Adrenal gland (tissue), 12 donors: ENCODE data around the gene LRRC8C. TPM values are rescaled to one million over a fixed set of nuclear protein-coding genes. Genes with fewer than 3 reads are reported as not detected.

Experiments used
- DNase-seq, 7 donors: peaks; one replicate each; pipeline ENCODE4 v3.0.0-alpha.2; 2019 to 2020
- H3K27ac ChIP-seq, 5 donors: fragments of 200-600 bp; sonication (generic) in 4 of 5; 1 replicate in 3 of 5; 2 replicates in 2 of 5; pipeline versions ENCODE4 v1.5.1 to v1.8.0; 2016 to 2020; ENCODE audit warnings: mild to moderate bottlenecking in 1 of 5
- H3K27me3 ChIP-seq: fragments of 200-600 bp; 2 replicates; pipeline ENCODE4 v1.8.0; 2021
- H3K36me3 ChIP-seq, 2 donors: fragments of 200-600 bp; replicated peaks in 1 of 2; 1 replicate in 1 of 2; 2 replicates in 1 of 2; pipeline versions ENCODE4 v1.5.1 to v1.8.0; 2018 to 2022
- H3K4me1 ChIP-seq, 2 donors: fragments of 200-600 bp; replicated peaks in 1 of 2; 1 replicate in 1 of 2; 2 replicates in 1 of 2; pipeline versions ENCODE4 v1.5.1 to v1.8.0; 2018 to 2021
- H3K4me3 ChIP-seq, 4 donors: fragments of 200-600 bp; sonication (generic) in 3 of 4; one replicate each; pipeline ENCODE4 v1.5.1; 2016 to 2018
- H3K9me3 ChIP-seq, 3 donors: fragments of 200-600 bp; sonication (generic) in 1 of 3; replicated peaks in 1 of 3; 1 replicate in 2 of 3; 2 replicates in 1 of 3; pipeline versions ENCODE4 v1.5.1 to v1.8.0; 2016 to 2021
- CTCF ChIP-seq, 6 experiments: fragments of 450-650 bp in 4 of 6; fragments of 200-600 bp in 2 of 6; sonication (generic) in 1 of 6; IDR thresholded peaks; 1 replicate in 5 of 6; 2 replicates in 1 of 6; pipeline versions ENCODE4 v1.5.1 to v1.8.0; 2016 to 2021; ENCODE audit warnings: antibody characterized with exemption in 6 of 6, mild to moderate bottlenecking in 2 of 6, moderate library complexity in 1 of 6
- POLR2A ChIP-seq, 2 donors: fragments of 450-650 bp; IDR thresholded peaks; one replicate each; pipeline ENCODE4 v1.6.1; 2017; ENCODE audit warnings: antibody characterized with exemption in 2 of 2, mild to moderate bottlenecking in 2 of 2, moderate library complexity in 1 of 2
- WGBS, 4 donors: extraction: QIAGEN DNeasy Blood & Tissue Kit in 2 of 4; methylation state at CpG; one replicate each; pipeline versions ENCODE4 v1.1.5 to v1.1.7; 2013 to 2017; 5-methylcytosine and 5-hydroxymethylcytosine counted together
- intact Hi-C, 2 donors: fragments of 100-400 bp; cut with DNase I; formaldehyde crosslinking; loops; one replicate each; pipeline versions ENCODE4 v1.14.1 to v1.15.0; 2022 to 2023
- polyA plus RNA-seq, 3 donors: library from polyadenylated mRNA; stranded (reverse); fragments of 200-250 nt in 2 of 3; fragments of 350-450 nt in 1 of 3; fragmentation: Illumina TruSeq in 1 of 3; extraction: RNeasy Lipid Tissue Mini Kit (QIAGEN cat#74804) in 1 of 3; gene quantifications; one replicate each; pipeline ENCODE4 v1.2.3, GENCODE V29; 2013 to 2014
- total RNA-seq, 9 donors: library from RNA; depleted of rRNA in 4 of 9; stranded (reverse); fragments of >200 nt in 4 of 9; fragments of 120-200 nt in 1 of 9; fragmentation: NEBNext Ultra II Directional in 1 of 9; extraction: Animal tissue kit (Norgen Biotek cat#: 25700) in 1 of 9; gene quantifications; one replicate each; pipeline versions ENCODE4 v1.1.0 to v1.2.4, GENCODE V29; 2013 to 2023
- donor health status: healthy with polysubstance abuse.
- donor health status: Bipolar disorder and iron deficiency.
- donor health status: DM: yes; HTN: yes; CAD: no.
- donor health status: DM: no; HTN: no; CAD: no.
- donor health status: DM: no; HTN: no; CAD: no.
- donor health status: DM: yes; HTN: yes; CAD: no.

The LRRC8C gene
- total and polyA plus RNA-seq, 12 donors = 6.5 to 33.6 (median 11.9) TPM

GRCh38 chr1:89594096-89594740 is 38.7 kb upstream of the LRRC8C start:
- 92 to 96% (median 95%) methylated on average over 4 of the region's 4 CpGs for WGBS, 4 donors
- peaks cover 10 to 12% of the 10 kb centered on the region in 2 donors for H3K4me1 ChIP-seq

GRCh38 chr1:89596698-89597097 is 36.2 kb upstream of the LRRC8C start:
- DNase-seq = no peak
- Histone ChIP-seq H3K27me3 (no peaks in the 10 kb centered on the region), H3K4me3 (no peak overlapping the region), H3K4me1 (no peaks in the 10 kb centered on the region), H3K9me3 (no peaks in the 10 kb centered on the region), H3K36me3 (no peaks in the 10 kb centered on the region), H3K27ac (no peak overlapping the region)
- TF ChIP-seq POLR2A (IDR thresholded peaks at IDR 0.05) (no peak), CTCF (IDR thresholded peaks at IDR 0.05) (no peak)
- 94 to 97% (median 96%) methylated on average over 2 of the region's 2 CpGs for WGBS, 4 donors
- intact Hi-C loops = loop anchor here in 1 of 2 donors (5.0 kb wide), 1 partner anchor 119 kb away; no protein-coding TSS in a partner anchor

More at GRCh38 chr1:89594096-89594740, 38.7 kb upstream of the LRRC8C start:
- no peak for TF ChIP-seq POLR2A (IDR thresholded peaks at IDR 0.05)
- no peak for TF ChIP-seq CTCF (IDR thresholded peaks at IDR 0.05)
- intact Hi-C loops = no loop called here
- Histone ChIP-seq H3K36me3 (no peaks in the 10 kb centered on the region), H3K27ac (no peak overlapping the region), H3K27me3 (no peaks in the 10 kb centered on the region), H3K9me3 (no peaks in the 10 kb centered on the region), H3K4me3 (no peak overlapping the region)
- no peak for DNase-seq

GRCh38 chr1:89598450-89599331 is 34.2 kb upstream of the LRRC8C start:
- WGBS, 4 donors = 70 to 73% (median 71%) methylated on average over 5 of the region's 5 CpGs
- peak; percentile 49 to 83 (median 69) for TF ChIP-seq CTCF (IDR thresholded peaks at IDR 0.05)
- no peak for TF ChIP-seq POLR2A (IDR thresholded peaks at IDR 0.05)
- Histone ChIP-seq H3K36me3 (no peaks in the 10 kb centered on the region), H3K4me3 (no peak overlapping the region), H3K27ac (no peak overlapping the region), H3K9me3 (no peaks in the 10 kb centered on the region), H3K27me3 (no peaks in the 10 kb centered on the region), H3K4me1 (peaks cover 3 to 15% of the 10 kb centered on the region in 2 donors)
- DNase-seq = no peak
- intact Hi-C loops = loop anchor here in 1 of 2 donors (5.0 kb wide), 1 partner anchor 121 kb away; no protein-coding TSS in a partner anchor

- peak in 1 of 6 experiments; percentile 13 for TF ChIP-seq CTCF (IDR thresholded peaks at IDR 0.05)
- TF ChIP-seq POLR2A (IDR thresholded peaks at IDR 0.05) = no peak
- peaks cover 3 to 18% of the 10 kb centered on the region in 2 donors for H3K4me1 ChIP-seq
- WGBS, 4 donors = 79 to 88% (median 85%) methylated on average over 2 of the region's 2 CpGs
- no peaks in the 10 kb centered on the region for H3K36me3 ChIP-seq
- no peak for DNase-seq
- H3K27ac ChIP-seq = no peak overlapping the region
- intact Hi-C loops = loop anchor here in 1 of 2 donors (5.0 kb wide), 1 partner anchor 122 kb away; no protein-coding TSS in a partner anchor
- H3K4me3 ChIP-seq = no peak overlapping the region
- no peaks in the 10 kb centered on the region for H3K27me3 ChIP-seq
- H3K9me3 ChIP-seq = no peaks in the 10 kb centered on the region
Observed at GRCh38 chr1:89599332-89599630, 33.6 kb upstream of the LRRC8C start.
